GM10266 (cell line): ENCODE results near the gene ADCY5.

ENCODE experiments used
- DNase-seq: peaks from one replicate; pipeline ENCODE4 v3.0.0; 2012; ENCODE audit errors: extremely low spot score
- TF ChIP-seq, protein P1 (sequence below): IDR thresholded peaks from 2 replicates; pipeline ENCODE4 v1.5.1; 2012; ENCODE audit warnings: mild to moderate bottlenecking, low read depth; ENCODE audit not compliant: control insufficient read depth, insufficient read depth; ENCODE audit errors: missing control alignments

Gene ADCY5

DNA sequence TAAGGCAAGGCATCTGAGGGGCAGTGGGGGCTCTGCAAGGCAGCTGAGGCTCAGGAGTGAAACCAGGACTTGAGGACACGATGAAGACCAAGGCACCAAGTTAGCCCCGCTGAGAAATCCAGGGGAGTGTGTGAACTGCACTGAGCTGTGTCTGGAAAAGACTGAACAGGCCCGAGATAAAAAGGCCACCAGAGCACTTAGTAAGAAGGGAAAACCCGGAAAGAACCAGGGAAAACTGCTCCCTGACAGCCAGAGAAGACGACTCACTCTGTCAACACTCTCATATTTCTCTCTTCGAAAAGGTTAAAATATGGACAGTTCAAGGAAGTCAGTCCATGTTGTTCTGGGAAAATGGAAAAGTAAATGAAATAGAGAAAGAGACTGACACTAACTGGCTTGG, 138.1 kb downstream of the ADCY5 start:
- no peak for DNase-seq
- TF ChIP-seq, protein P1, sequence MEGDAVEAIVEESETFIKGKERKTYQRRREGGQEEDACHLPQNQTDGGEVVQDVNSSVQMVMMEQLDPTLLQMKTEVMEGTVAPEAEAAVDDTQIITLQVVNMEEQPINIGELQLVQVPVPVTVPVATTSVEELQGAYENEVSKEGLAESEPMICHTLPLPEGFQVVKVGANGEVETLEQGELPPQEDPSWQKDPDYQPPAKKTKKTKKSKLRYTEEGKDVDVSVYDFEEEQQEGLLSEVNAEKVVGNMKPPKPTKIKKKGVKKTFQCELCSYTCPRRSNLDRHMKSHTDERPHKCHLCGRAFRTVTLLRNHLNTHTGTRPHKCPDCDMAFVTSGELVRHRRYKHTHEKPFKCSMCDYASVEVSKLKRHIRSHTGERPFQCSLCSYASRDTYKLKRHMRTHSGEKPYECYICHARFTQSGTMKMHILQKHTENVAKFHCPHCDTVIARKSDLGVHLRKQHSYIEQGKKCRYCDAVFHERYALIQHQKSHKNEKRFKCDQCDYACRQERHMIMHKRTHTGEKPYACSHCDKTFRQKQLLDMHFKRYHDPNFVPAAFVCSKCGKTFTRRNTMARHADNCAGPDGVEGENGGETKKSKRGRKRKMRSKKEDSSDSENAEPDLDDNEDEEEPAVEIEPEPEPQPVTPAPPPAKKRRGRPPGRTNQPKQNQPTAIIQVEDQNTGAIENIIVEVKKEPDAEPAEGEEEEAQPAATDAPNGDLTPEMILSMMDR = no peak

GRCh38 chr3:123310186-123310585, 138.7 kb downstream of the ADCY5 start:
- TF ChIP-seq, protein P1 = no peak

DNA sequence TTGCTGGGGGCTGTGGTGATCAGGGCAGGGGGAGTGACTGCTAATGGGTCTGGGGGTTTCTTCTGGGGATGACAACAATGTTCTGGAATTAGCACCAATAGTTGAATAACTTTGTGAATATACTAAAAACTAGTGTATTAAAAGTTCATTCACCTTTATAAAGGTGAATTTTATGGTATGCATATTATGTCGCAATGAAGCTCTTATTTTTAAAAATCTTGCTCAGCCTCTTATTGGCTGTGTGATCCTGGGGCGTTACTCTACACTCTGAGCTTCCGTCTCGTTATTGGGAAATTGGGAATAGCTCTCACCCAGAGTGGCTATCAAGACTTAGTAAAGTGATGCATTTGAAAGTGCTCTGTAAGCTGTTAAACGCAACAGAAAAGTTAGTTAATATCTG, 141.8 kb downstream of the ADCY5 start:
- DNase-seq = no peak

More at GRCh38 chr3:123310186-123310585, 138.7 kb downstream of the ADCY5 start:
- DNase-seq = no peak

DNA sequence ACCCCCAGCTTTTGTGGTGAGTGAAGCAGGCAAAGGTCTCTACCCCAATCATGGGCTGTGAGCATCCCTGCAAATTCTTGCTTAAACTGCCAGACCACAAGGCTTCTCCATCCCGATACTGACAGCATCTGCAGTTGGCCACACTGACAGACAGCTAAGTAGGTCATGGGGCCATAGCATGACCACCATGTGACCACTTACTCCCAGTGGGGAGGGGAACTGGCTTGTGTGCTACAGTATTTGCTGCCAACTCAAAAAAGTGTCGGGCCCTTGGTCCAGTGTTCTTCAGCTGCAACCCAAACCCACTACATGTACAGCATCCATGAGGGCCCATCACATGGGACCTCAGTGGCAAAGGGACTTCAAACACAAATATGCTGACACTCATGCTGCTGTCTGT, 143.7 kb downstream of the ADCY5 start:
- TF ChIP-seq, protein P1 = no peak
- DNase-seq = no peak

More for the DNA sequence above, 141.8 kb downstream of the ADCY5 start:
- TF ChIP-seq, protein P1 = no peak

GRCh38 chr3:123303976-123304560, 144.8 kb downstream of the ADCY5 start:
- DNase-seq = no peak
- TF ChIP-seq, protein P1 = no peak

DNA sequence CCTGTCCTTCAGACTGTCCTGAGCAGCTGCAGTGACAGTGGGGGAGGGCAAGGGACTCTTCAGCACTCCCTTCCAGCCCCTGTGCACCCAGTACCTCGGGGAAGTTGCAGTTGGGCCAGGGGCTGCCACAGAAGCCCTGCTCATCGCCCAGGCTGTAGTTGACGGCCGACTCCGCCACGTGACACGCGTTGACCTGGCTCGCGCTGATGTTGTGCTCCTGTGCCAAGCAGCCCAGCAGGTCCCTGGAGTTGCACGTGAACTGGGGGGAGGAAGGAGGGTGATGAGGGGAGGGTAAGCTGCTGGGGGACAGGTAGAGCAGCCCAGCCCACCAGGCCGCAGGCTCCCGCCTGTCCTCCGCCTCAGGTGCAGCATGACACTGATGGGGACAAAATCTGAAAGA, 145.9 kb downstream of the ADCY5 start:
- TF ChIP-seq, protein P1 = no peak
- DNase-seq = no peak

GRCh38 chr3:123301331-123302184, 147.3 kb downstream of the ADCY5 start:
- TF ChIP-seq, protein P1 = no peak

More at GRCh38 chr3:123301331-123302184, 147.3 kb downstream of the ADCY5 start:
- DNase-seq = no peak
